HepG2 (cell line): ENCODE data around the gene ELAC2. TPM values are rescaled to one million over a fixed set of nuclear protein-coding genes. Genes with fewer than 3 reads are reported as not detected.

Experiments used
- ATAC-seq: fragments of 200-7000 bp; cut with Tn5 transposase; 3 replicates; pipeline ENCODE4 v1.9.1; 2020; ENCODE audit warnings: mild to moderate bottlenecking, moderate library complexity
- BruUV-seq: library from RNA; stranded (reverse); fragments of 400-500 nt; replicated peaks from 2 replicates; lab custom pipeline; 2021; lab: Mats Ljungman, UMichigan
- CTCF ChIA-PET: fragments of 300-600 bp; formaldehyde crosslinking; extraction: SDS; loops from one replicate; lab custom pipeline; 2021; ENCODE audit warnings: low total read pairs, inconsistent platforms, low intra/inter-chr PET ratio; lab: Yijun Ruan, JAX
- POLR2A ChIA-PET: fragments of 350-600 bp; sonication (Branson Sonifier 250); formaldehyde crosslinking; loops from one replicate; lab custom pipeline; 2020; ENCODE audit warnings: antibody characterized with exemption, inconsistent platforms; lab: Yijun Ruan, JAX
- DNase-seq: peaks from one replicate; pipeline ENCODE4 v3.0.0-alpha.2; 2015; ENCODE audit warnings: low spot score
- FAIRE-seq: peaks from 3 replicates; lab custom pipeline; 2011; peaks lifted over from hg19 to GRCh38; lab: Jason Lieb, UNC
- H2AFZ ChIP-seq: one replicate; pipeline ENCODE4 v1.6.1; 2011; ENCODE audit warnings: low read length, inconsistent platforms
- H3K27ac ChIP-seq: fragments of 300-600 bp; 3 replicates; pipeline ENCODE4 v1.8.0; 2011; ENCODE audit warnings: mixed run types, mild to moderate bottlenecking, mixed read lengths, low read length, inconsistent platforms; ENCODE audit not compliant: insufficient read depth; ENCODE audit errors: extremely low read length
- H3K27me3 ChIP-seq, 2 experiments: fragments of 200-600 bp in 1 of 2; 2 replicates in 1 of 2; 3 replicates in 1 of 2; pipeline versions ENCODE4 v1.6.0 to v1.8.0; 2011; ENCODE audit warnings: low read length in 2 of 2, mild to moderate bottlenecking in 2 of 2, moderate library complexity in 2 of 2, inconsistent platforms in 1 of 2; ENCODE audit not compliant: insufficient read depth in 2 of 2, control insufficient read depth in 1 of 2
- H3K36me3 ChIP-seq, 2 experiments: fragments of 200-600 bp in 1 of 2; replicated peaks in 1 of 2; 2 replicates in 1 of 2; 3 replicates in 1 of 2; pipeline versions ENCODE4 v1.5.1 to v1.8.0; 2011; ENCODE audit warnings: low read length in 2 of 2, inconsistent platforms in 1 of 2; ENCODE audit not compliant: insufficient read depth in 2 of 2, control insufficient read depth in 1 of 2
- H3K4me1 ChIP-seq: 2 replicates; pipeline ENCODE4 v1.5.1; 2012; ENCODE audit warnings: low read length, inconsistent platforms; ENCODE audit not compliant: insufficient read depth
- H3K4me2 ChIP-seq: 2 replicates; pipeline ENCODE4 v1.6.0; 2011; ENCODE audit warnings: low read depth, low read length, inconsistent platforms
- H3K4me3 ChIP-seq, 3 experiments: fragments of 200-600 bp in 1 of 3; sonication (generic), shearing (Covaris generic) in 1 of 3; replicated peaks in 1 of 3; 2 replicates each; pipeline ENCODE4 v1.5.1; 2011 to 2016; ENCODE audit warnings: low read length in 3 of 3, inconsistent platforms in 2 of 3, low read depth in 2 of 3, mild to moderate bottlenecking in 2 of 3, control low read depth in 1 of 3, mixed read lengths in 1 of 3; ENCODE audit not compliant: insufficient read depth in 1 of 3
- H3K79me2 ChIP-seq: one replicate; pipeline ENCODE4 v1.6.1; 2011; ENCODE audit warnings: low read length, inconsistent platforms; ENCODE audit not compliant: insufficient read depth
- H3K9ac ChIP-seq: 2 replicates; pipeline ENCODE4 v1.6.0; 2011; ENCODE audit warnings: mild to moderate bottlenecking, low read depth, low read length, inconsistent platforms; ENCODE audit not compliant: insufficient read depth
- H3K9me3 ChIP-seq: 2 replicates; pipeline ENCODE4 v1.5.1; 2012; ENCODE audit warnings: mild to moderate bottlenecking, low read length
- H4K20me1 ChIP-seq: 2 replicates; pipeline ENCODE4 v1.6.0; 2011; ENCODE audit warnings: inconsistent platforms, mild to moderate bottlenecking, low read length, moderate library complexity; ENCODE audit not compliant: insufficient read depth
- FOXJ3 ChIP-seq: sonication (generic); formaldehyde crosslinking; IDR thresholded peaks from 2 replicates; pipeline ENCODE4 v1.4.0; 2020; ENCODE audit warnings: missing genetic modification reagents, mild to moderate bottlenecking, borderline replicate concordance
- GATA4 ChIP-seq: sonication (generic); IDR thresholded peaks from 2 replicates; pipeline ENCODE4 v1.6.1; 2016; ENCODE audit warnings: antibody characterized with exemption, low read depth, borderline replicate concordance
- LCORL ChIP-seq, 2 experiments: fragments of 450-650 bp in 1 of 2; sonication (generic) in 1 of 2; formaldehyde crosslinking in 1 of 2; IDR thresholded peaks; 2 replicates each; pipeline versions ENCODE4 v1.5.0 to v1.6.1; 2017 to 2020; ENCODE audit warnings: antibody characterized with exemption in 1 of 2, missing genetic modification reagents in 1 of 2
- POLR2G ChIP-seq: fragments of 200-400 bp; formaldehyde crosslinking; IDR thresholded peaks from 2 replicates; pipeline ENCODE4 v1.6.1; 2018; ENCODE audit warnings: mild to moderate bottlenecking, low read depth, low read length, moderate library complexity
- ZBTB1 ChIP-seq: sonication (generic); formaldehyde crosslinking; IDR thresholded peaks from 2 replicates; pipeline ENCODE4 v1.4.0; 2020; ENCODE audit warnings: missing genetic modification reagents, borderline replicate concordance
- ZBTB26 ChIP-seq: IDR thresholded peaks from 2 replicates; pipeline ENCODE4 v1.6.1; 2016; ENCODE audit warnings: missing compliant biosample characterization, missing genetic modification reagents, borderline replicate concordance
- ZBTB8A ChIP-seq: sonication (generic); formaldehyde crosslinking; IDR thresholded peaks from 2 replicates; pipeline ENCODE4 v1.4.0; 2020; ENCODE audit warnings: mild to moderate bottlenecking, low read depth, missing genetic modification reagents, borderline replicate concordance
- ZFP36L1 ChIP-seq: sonication (generic); formaldehyde crosslinking; IDR thresholded peaks from 2 replicates; pipeline ENCODE4 v1.8.0; 2022; ENCODE audit warnings: mild to moderate bottlenecking, missing genetic modification reagents, moderate library complexity
- ZNF274 ChIP-seq: sonication (generic); formaldehyde crosslinking; IDR thresholded peaks from 2 replicates; pipeline ENCODE4 v1.5.1; 2020; ENCODE audit warnings: mild to moderate bottlenecking, missing genetic modification reagents
- ZNF431 ChIP-seq: sonication (generic); formaldehyde crosslinking; IDR thresholded peaks from 2 replicates; pipeline ENCODE4 v1.9.0; 2022; ENCODE audit warnings: missing genetic modification reagents, low read depth, mild to moderate bottlenecking, borderline replicate concordance
- ZSCAN20 ChIP-seq: sonication (generic); formaldehyde crosslinking; IDR thresholded peaks from 2 replicates; pipeline ENCODE4 v1.4.0; 2020; ENCODE audit warnings: missing genetic modification reagents, mild to moderate bottlenecking, borderline replicate concordance
- ZSCAN30 ChIP-seq: sonication (generic); formaldehyde crosslinking; IDR thresholded peaks from 2 replicates; pipeline ENCODE4 v1.5.0; 2020; ENCODE audit warnings: mild to moderate bottlenecking, missing genetic modification reagents
- WGBS: methylation state at CpG from one replicate; pipeline ENCODE4 v1.1.6; 2017; ENCODE audit warnings: low lambda C conversion rate; 5-methylcytosine and 5-hydroxymethylcytosine counted together
- in situ Hi-C: cut with HindIII; loops from 2 replicates; pipeline ENCODE4 v1.10.0; 2017; ENCODE audit warnings: low pct_unique_long_range_greater_than_20kb; ENCODE audit not compliant: extremely low pct_ligation_motif_present
- intact Hi-C: fragments of 100-400 bp; cut with micrococcal nuclease; formaldehyde crosslinking; loops from one replicate; pipeline ENCODE4 v1.10.0; 2022; ENCODE audit not compliant: unreplicated experiment
- polyA plus RNA-seq, 8 experiments: library from polyadenylated mRNA; depleted of rRNA in 3 of 8; stranded (reverse) in 7 of 8; unstranded in 1 of 8; fragments of >200 nt; fragmentation: Illumina TruSeq in 4 of 8; extraction: Trizol in 4 of 8; gene quantifications; 2 replicates each; pipeline versions ENCODE4 v1.2.1 to v1.2.3, GENCODE V29; 2011 to 2016; ENCODE audit warnings: low read depth in 4 of 8, missing spikeins in 1 of 8, mixed read lengths in 1 of 8; ENCODE audit not compliant: insufficient read depth in 1 of 8
- total RNA-seq, 5 experiments: library from RNA; depleted of rRNA; stranded (reverse); fragments of >200 nt; fragmentation: Illumina TruSeq; extraction: Trizol; gene quantifications; 2 replicates each; pipeline ENCODE4 v1.2.3, GENCODE V29; 2016; ENCODE audit warnings: low read depth in 1 of 5
- TF ChIP-seq, protein P1 (sequence below): sonication (generic); formaldehyde crosslinking; IDR thresholded peaks from 2 replicates; pipeline ENCODE4 v1.4.0; 2020; ENCODE audit warnings: missing genetic modification reagents, mild to moderate bottlenecking, borderline replicate concordance
- TF ChIP-seq, protein P2 (sequence below): sonication (generic); formaldehyde crosslinking; IDR thresholded peaks from 2 replicates; pipeline ENCODE4 v1.4.0; 2020; ENCODE audit warnings: missing genetic modification reagents, borderline replicate concordance

Gene ELAC2
- total and polyA plus RNA-seq, 2 of the 13 experiments (the other 11 are each of a cell fraction or from before 2014, with no cell fraction given): 35.6 to 50.4 TPM

DNA sequence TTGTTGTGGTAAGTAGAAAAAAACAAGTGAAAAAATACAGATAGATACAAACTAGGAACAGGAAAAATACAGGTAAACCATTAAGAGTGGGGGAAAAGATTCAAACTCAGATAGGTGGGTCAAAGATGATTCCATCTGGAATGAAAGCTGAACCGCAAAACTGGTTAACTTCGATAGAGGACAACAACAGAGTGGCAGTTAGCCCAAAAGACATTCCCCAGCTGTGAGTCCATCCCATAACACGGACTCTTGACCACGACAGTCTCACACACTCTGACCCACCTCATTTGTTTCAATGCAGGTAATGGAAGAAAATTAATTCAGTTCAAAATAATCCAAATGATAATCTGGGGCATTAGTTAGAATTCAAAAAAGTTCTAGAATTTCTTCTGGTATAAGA lies 13.5 kb downstream of the ELAC2 start:
- no TSS peak for BruUV-seq
- intact Hi-C loops: no loop called here
- WGBS: 77% methylated on average over 4 of the region's 4 CpGs
- peaks cover 37 to 66% of the 10 kb centered on the region in 2 experiments for H3K36me3 ChIP-seq
- no peak for FAIRE-seq
- no peaks in the 10 kb centered on the region for H3K9me3 ChIP-seq
- H3K4me1 ChIP-seq: no peaks in the 10 kb centered on the region
- TF ChIP-seq ZBTB8A: no peak
- TF ChIP-seq ZNF274: no peak
- no peak for TF ChIP-seq FOXJ3 (CRISPR knock-in tag)
- no peak for TF ChIP-seq LCORL (IDR thresholded peaks at IDR 0.05)
- TF ChIP-seq LCORL (CRISPR knock-in tag; IDR thresholded peaks at IDR 0.05): no peak
- TF ChIP-seq, protein P1, sequence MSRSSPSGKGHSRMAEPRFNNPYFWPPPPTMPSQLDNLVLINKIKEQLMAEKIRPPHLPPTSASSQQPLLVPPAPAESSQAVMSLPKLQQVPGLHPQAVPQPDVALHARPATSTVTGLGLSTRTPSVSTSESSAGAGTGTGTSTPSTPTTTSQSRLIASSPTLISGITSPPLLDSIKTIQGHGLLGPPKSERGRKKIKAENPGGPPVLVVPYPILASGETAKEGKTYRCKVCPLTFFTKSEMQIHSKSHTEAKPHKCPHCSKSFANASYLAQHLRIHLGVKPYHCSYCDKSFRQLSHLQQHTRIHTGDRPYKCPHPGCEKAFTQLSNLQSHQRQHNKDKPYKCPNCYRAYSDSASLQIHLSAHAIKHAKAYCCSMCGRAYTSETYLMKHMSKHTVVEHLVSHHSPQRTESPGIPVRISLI (CRISPR knock-in tag): no peak
- no peak for TF ChIP-seq ZNF431 (CRISPR knock-in tag)
- TF ChIP-seq ZFP36L1 (CRISPR knock-in tag): no peak
- no peak for TF ChIP-seq ZBTB1 (CRISPR knock-in tag)
- TF ChIP-seq, protein P2, sequence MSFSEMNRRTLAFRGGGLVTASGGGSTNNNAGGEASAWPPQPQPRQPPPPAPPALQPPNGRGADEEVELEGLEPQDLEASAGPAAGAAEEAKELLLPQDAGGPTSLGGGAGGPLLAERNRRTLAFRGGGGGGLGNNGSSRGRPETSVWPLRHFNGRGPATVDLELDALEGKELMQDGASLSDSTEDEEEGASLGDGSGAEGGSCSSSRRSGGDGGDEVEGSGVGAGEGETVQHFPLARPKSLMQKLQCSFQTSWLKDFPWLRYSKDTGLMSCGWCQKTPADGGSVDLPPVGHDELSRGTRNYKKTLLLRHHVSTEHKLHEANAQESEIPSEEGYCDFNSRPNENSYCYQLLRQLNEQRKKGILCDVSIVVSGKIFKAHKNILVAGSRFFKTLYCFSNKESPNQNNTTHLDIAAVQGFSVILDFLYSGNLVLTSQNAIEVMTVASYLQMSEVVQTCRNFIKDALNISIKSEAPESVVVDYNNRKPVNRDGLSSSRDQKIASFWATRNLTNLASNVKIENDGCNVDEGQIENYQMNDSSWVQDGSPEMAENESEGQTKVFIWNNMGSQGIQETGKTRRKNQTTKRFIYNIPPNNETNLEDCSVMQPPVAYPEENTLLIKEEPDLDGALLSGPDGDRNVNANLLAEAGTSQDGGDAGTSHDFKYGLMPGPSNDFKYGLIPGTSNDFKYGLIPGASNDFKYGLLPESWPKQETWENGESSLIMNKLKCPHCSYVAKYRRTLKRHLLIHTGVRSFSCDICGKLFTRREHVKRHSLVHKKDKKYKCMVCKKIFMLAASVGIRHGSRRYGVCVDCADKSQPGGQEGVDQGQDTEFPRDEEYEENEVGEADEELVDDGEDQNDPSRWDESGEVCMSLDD (CRISPR knock-in tag): no peak
- TF ChIP-seq ZBTB26 (CRISPR knock-in tag): no peak
- no peak for TF ChIP-seq ZSCAN20 (CRISPR knock-in tag)
- TF ChIP-seq GATA4: no peak
- no peak for TF ChIP-seq ZSCAN30 (CRISPR knock-in tag)
- no peak for TF ChIP-seq POLR2G
- TF ChIP-seq, all 625 proteins: peak for 0
- H2AFZ ChIP-seq: no peak overlapping the region
- no peak overlapping the region for H3K4me2 ChIP-seq
- no peaks in the 10 kb centered on the region for H3K79me2 ChIP-seq
- CTCF ChIA-PET: no interaction called here
- no peak overlapping the region for H3K27ac ChIP-seq
- H3K4me3 ChIP-seq: no peak overlapping the region
- ATAC-seq (no peak), DNase-seq (no peak)
- POLR2A ChIA-PET: interaction anchor here (1.2 to 2.8 kb wide), 2 partner anchors 13 to 14 kb away, joined by 5 to 9 read pairs; partner anchors contain the start of gene ELAC2
- no peak overlapping the region for H3K9ac ChIP-seq
- in situ Hi-C loops: loop anchor here (5.0 kb wide), 1 partner anchor 77 kb away; no protein-coding TSS in a partner anchor
- no peaks in the 10 kb centered on the region for H3K27me3 ChIP-seq
- H4K20me1 ChIP-seq: no peaks in the 10 kb centered on the region
